ENCODE data around the gene MYOZ3.

- no peak for TF ChIP-seq CTCF (IDR thresholded peaks at IDR 0.05; ENCODE audit: borderline replicate concordance, extremely low read depth, low read length, poor library complexity, severe bottlenecking)
- no peak for TF ChIP-seq EZH2 (IDR thresholded peaks at IDR 0.05; ENCODE audit: borderline replicate concordance, low read depth, low read length, severe bottlenecking)
Measured at GRCh38 chr5:150631326-150631701, 29.7 kb upstream of the MYOZ3 start.

Measured in DND-41 (cell line).